Mucosa of descending colon (tissue), 3 donors: ENCODE data around the gene HINT1. TPM values are rescaled to one million over a fixed set of nuclear protein-coding genes. Genes with fewer than 3 reads are reported as not detected.

Experiments used
- ATAC-seq: fragments of 200-7000 bp; cut with Tn5 transposase; one replicate; pipeline ENCODE4 v1.9.1; 2020; ENCODE audit warnings: mild to moderate bottlenecking, moderate library complexity
- DNase-seq, 3 donors: peaks; one replicate each; pipeline ENCODE4 v3.0.0-alpha.2; 2020
- H3K36me3 ChIP-seq: fragments of 200-600 bp; one replicate; pipeline ENCODE4 v1.8.0; 2021; ENCODE audit warnings: low read depth, mild to moderate bottlenecking
- H3K4me1 ChIP-seq: fragments of 200-600 bp; one replicate; pipeline ENCODE4 v1.8.0; 2021; ENCODE audit warnings: low read depth, mild to moderate bottlenecking
- H3K4me3 ChIP-seq: fragments of 200-600 bp; one replicate; pipeline ENCODE4 v1.8.0; 2021; ENCODE audit warnings: mild to moderate bottlenecking
- H3K9me3 ChIP-seq: fragments of 200-600 bp; one replicate; pipeline ENCODE4 v1.8.0; 2021; ENCODE audit warnings: mild to moderate bottlenecking
- CTCF ChIP-seq: fragments of 200-600 bp; IDR thresholded peaks from one replicate; pipeline ENCODE4 v1.8.0; 2022; ENCODE audit warnings: antibody characterized with exemption, mild to moderate bottlenecking
- intact Hi-C, 2 donors: fragments of 100-400 bp; cut with DNase I in 1 of 2; cut with micrococcal nuclease in 1 of 2; formaldehyde crosslinking; loops; one replicate each; pipeline versions ENCODE4 v1.11.0 to v1.11.1; 2022; cut with DNase I, micrococcal nuclease
- total RNA-seq, 3 donors: library from RNA; stranded (reverse); fragmentation: NEBNext Ultra II Directional in 2 of 3; extraction: Animal tissue kit (Norgen Biotek cat#: 25700) in 2 of 3; gene quantifications; one replicate each; pipeline versions ENCODE4 v1.2.1 to v1.2.4, GENCODE V29; 2021 to 2023
- donor health status: DM: no; HTN: no; CAD: no; lungs with moderate emphysema.
- donor health status: DM: no; HTN: no; CAD: no.
- donor health status: DM: no; HTN: yes; CAD: no.

Gene HINT1
- total RNA-seq, 3 donors from 2014 or later: 223 to 289 (median 275) TPM

- no peak for TF ChIP-seq CTCF
- ATAC-seq (peak; percentile 75), DNase-seq (no peak)
- Histone ChIP-seq H3K4me3 (no peak overlapping the region), H3K36me3 (no peaks in the 10 kb centered on the region), H3K9me3 (no peaks in the 10 kb centered on the region), H3K4me1 (peaks cover 4% of the 10 kb centered on the region)
- intact Hi-C loops: no loop called here
Observed at GRCh38 chr5:131193106-131193505, 28.1 kb upstream of the HINT1 start.

GRCh38 chr5:131186561-131187256, 21.7 kb upstream of the HINT1 start:
- Histone ChIP-seq H3K9me3 (no peaks in the 10 kb centered on the region), H3K36me3 (no peaks in the 10 kb centered on the region), H3K4me1 (no peaks in the 10 kb centered on the region), H3K4me3 (no peak overlapping the region)
- ATAC-seq (no peak), DNase-seq (no peak)
- intact Hi-C loops: no loop called here
- TF ChIP-seq CTCF: no peak

GRCh38 chr5:131185523-131186104, 20.6 kb upstream of the HINT1 start:
- no peaks in the 10 kb centered on the region for H3K9me3 ChIP-seq
- H3K36me3 ChIP-seq: no peaks in the 10 kb centered on the region
- intact Hi-C loops: no loop called here
- DNase-seq (no peak), ATAC-seq (no peak)
- no peaks in the 10 kb centered on the region for H3K4me1 ChIP-seq
- no peak for TF ChIP-seq CTCF
- H3K4me3 ChIP-seq: no peak overlapping the region

GRCh38 chr5:131182839-131183238, 17.8 kb upstream of the HINT1 start:
- Histone ChIP-seq H3K9me3 (no peaks in the 10 kb centered on the region), H3K36me3 (no peaks in the 10 kb centered on the region), H3K4me3 (no peak overlapping the region), H3K4me1 (peaks cover 5% of the 10 kb centered on the region)
- intact Hi-C loops: no loop called here
- DNase-seq (no peak), ATAC-seq (no peak)
- no peak for TF ChIP-seq CTCF

GRCh38 chr5:131180407-131180806, 15.4 kb upstream of the HINT1 start:
- no peaks in the 10 kb centered on the region for H3K36me3 ChIP-seq
- H3K9me3 ChIP-seq: no peaks in the 10 kb centered on the region
- no peak for ATAC-seq
- intact Hi-C loops: no loop called here
- H3K4me3 ChIP-seq: no peak overlapping the region
- TF ChIP-seq CTCF: no peak
- DNase-seq: no peak
- peaks cover 5% of the 10 kb centered on the region for H3K4me1 ChIP-seq
